Measurements from ENCODE around the gene SLC16A5. TPM values are rescaled to one million over a fixed set of nuclear protein-coding genes. Genes with fewer than 3 reads are reported as not detected.

The SLC16A5 gene, protein sequence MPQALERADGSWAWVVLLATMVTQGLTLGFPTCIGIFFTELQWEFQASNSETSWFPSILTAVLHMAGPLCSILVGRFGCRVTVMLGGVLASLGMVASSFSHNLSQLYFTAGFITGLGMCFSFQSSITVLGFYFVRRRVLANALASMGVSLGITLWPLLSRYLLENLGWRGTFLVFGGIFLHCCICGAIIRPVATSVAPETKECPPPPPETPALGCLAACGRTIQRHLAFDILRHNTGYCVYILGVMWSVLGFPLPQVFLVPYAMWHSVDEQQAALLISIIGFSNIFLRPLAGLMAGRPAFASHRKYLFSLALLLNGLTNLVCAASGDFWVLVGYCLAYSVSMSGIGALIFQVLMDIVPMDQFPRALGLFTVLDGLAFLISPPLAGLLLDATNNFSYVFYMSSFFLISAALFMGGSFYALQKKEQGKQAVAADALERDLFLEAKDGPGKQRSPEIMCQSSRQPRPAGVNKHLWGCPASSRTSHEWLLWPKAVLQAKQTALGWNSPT
- total RNA-seq (2022; extraction: Qiagen RNA extraction): 23.0 to 32.9 TPM (median 30.2 TPM) in 5 replicates

GRCh38 chr17:75087558-75088453 lies at the start of gene SLC16A5:
Gene SLC16A5, plus strand, starts transcription at chr17:75087954. Its CDS starts 5,683 bp downstream, at chr17:75093637.

DNA sequence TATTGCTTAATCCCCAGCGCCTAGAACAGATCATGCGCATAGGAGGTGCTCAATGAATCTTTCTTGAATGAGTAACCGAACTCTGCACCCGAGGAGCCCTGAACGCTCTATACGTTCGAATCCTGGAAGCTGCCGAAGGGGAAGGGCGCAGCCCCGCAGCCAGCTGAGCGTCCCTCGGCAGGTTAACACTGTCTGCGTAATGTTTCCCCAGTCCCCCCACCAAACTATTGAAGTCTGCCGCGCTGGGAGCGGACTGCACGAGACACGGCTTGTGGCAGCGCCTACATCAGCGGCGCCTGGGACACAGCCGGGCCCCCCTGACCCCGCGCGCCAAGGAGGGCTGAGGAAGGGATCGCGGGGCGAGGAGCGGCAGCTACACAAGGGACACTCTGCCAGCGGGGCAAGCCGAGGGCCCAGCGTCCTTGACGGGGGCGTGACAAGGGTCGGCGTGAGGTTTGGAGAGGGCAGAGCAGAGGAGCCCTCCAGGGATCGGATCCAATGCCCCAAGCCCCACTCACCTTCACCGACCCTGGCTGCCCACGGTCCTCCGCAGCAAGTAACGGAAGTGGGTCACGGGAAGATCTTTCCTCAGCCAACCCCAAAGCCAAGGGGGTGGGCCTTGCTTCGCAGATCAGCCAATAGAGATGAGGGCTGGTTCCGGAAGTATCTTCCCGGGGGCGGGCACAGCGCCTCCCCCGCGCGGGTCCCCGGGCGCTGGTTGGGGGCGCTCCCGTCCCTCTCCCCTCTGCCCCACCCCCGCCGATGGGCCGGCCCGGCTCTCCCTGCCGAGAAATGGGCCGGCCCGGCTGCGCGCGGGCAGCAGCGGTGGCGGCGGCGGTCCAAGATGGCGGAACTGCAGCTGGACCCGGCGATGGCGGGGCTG lies 41.1 kb upstream of the SLC16A5 start, which contains the start of the genes ATP5PD and KCTD2:
TSS of gene ATP5PD (minus strand) at position 563 of the 883 bp plus-strand sequence. CDS start 4,319 bp downstream, outside the sequence.
TSS of gene KCTD2 (plus strand) at position 819 of the 883 bp plus-strand sequence. CDS start at position 845, 26 bp downstream.

DNA sequence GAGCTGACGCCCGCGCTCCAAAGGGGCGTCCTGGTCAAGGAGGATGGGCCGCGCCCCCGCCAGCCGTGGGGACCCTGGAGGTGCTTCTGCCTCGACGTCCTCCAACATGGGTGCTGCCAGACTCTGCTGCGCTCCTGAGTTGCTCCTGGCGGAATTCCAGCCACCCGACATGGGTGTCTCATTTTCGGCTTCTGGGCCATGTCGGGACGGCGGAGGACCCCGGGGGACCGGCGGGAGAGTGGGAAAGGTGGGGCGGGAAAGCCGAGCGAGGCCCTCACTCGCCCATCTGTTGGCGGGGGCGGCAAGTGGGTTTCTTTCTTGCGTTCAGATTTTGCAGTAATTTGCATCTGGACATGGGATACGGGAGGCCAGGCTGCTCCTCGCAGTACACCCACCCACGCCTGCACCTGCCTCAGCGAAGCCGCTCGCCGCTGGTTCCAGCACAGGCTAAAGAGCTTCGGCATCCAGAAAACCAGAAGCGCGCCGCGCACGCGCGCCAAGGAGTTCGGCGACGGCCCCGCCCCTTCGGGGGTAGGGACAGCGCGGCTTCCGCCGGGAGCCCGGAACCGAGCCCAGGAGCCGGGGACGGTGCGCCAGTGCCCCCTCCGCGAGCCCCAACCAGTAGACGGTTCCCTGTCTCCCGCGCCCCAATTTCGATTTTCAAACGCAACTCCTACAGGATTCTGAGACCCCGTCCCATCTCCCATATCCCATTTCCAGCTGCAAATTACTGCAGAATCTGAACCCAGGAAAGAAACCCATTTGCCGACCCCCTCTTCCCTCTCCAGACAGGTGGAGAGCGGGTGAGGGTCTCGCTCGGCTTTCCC lies 21.9 kb downstream of the SLC16A5 start, which contains the start of gene ARMC7:
TSS of gene ARMC7 (plus strand) at position 563 of the 827 bp plus-strand sequence. CDS start 320 bp downstream, outside the sequence.

GRCh38 chr17:75131278-75132017 lies 43.7 kb downstream of the SLC16A5 start, which contains the start of gene NT5C:
Gene NT5C, minus strand, starts transcription at chr17:75131742. Its CDS starts 35 bp downstream, at chr17:75131707.

GRCh38 chr17:75154195-75155106 lies 66.7 kb downstream of the SLC16A5 start, which contains the start of gene JPT1:
Gene JPT1, minus strand, starts transcription at chr17:75154512. Its CDS starts 115 bp downstream, at chr17:75154397.

Other genes with a start within 250 kb of the SLC16A5 start
- gene GRIN2C, start 228.1 kb upstream of the SLC16A5 start, total RNA-seq (2022; extraction: Qiagen RNA extraction): 0.11 to 0.43 TPM (median 0.23 TPM) in 5 replicates
- 51.5 to 73.4 TPM (median 61.4 TPM) in 5 replicates for gene FDXR, start 215.0 kb upstream of the SLC16A5 start, total RNA-seq (2022; extraction: Qiagen RNA extraction)
- gene FADS6, start 194.3 kb upstream of the SLC16A5 start, total RNA-seq (2022; extraction: Qiagen RNA extraction): not detected in 5 replicates
- gene USH1G, start 164.7 kb upstream of the SLC16A5 start, total RNA-seq (2022; extraction: Qiagen RNA extraction): 0.06 to 0.13 TPM (median 0.11 TPM) in 5 replicates
- gene OTOP2, start 163.7 kb upstream of the SLC16A5 start, total RNA-seq (2022; extraction: Qiagen RNA extraction): 0.05 to 0.06 TPM in 2 of 5 replicates, not detected in the others
- gene OTOP3, start 152.1 kb upstream of the SLC16A5 start, total RNA-seq (2022; extraction: Qiagen RNA extraction): not detected in 5 replicates
- 13.2 to 20.3 TPM (median 19.5 TPM) in 5 replicates for gene HID1, start 115.2 kb upstream of the SLC16A5 start, total RNA-seq (2022; extraction: Qiagen RNA extraction)
- 72.0 to 93.7 TPM (median 89.5 TPM) in 5 replicates for gene CDR2L, start 100.3 kb upstream of the SLC16A5 start, total RNA-seq (2022; extraction: Qiagen RNA extraction)
- gene MRPL58, start 75.3 kb upstream of the SLC16A5 start, total RNA-seq (2022; extraction: Qiagen RNA extraction): 69.5 to 86.3 TPM (median 76.3 TPM) in 5 replicates
- 481 to 554 TPM (median 491 TPM) in 5 replicates for gene ATP5PD, start 41.0 kb upstream of the SLC16A5 start, total RNA-seq (2022; extraction: Qiagen RNA extraction)
- gene KCTD2, start 40.7 kb upstream of the SLC16A5 start, total RNA-seq (2022; extraction: Qiagen RNA extraction): 30.4 to 32.3 TPM (median 30.9 TPM) in 5 replicates
- gene ARMC7, start 22.0 kb downstream of the SLC16A5 start, total RNA-seq (2022; extraction: Qiagen RNA extraction): 16.2 to 20.4 TPM (median 17.2 TPM) in 5 replicates
- 80.5 to 130 TPM (median 129 TPM) in 5 replicates for gene NT5C, start 43.8 kb downstream of the SLC16A5 start, total RNA-seq (2022; extraction: Qiagen RNA extraction)
- 717 to 784 TPM (median 726 TPM) in 5 replicates for gene JPT1, start 66.6 kb downstream of the SLC16A5 start, total RNA-seq (2022; extraction: Qiagen RNA extraction)
- 311 to 373 TPM (median 352 TPM) in 5 replicates for gene SUMO2, start 95.0 kb downstream of the SLC16A5 start, total RNA-seq (2022; extraction: Qiagen RNA extraction)
- gene NUP85, start 117.7 kb downstream of the SLC16A5 start, total RNA-seq (2022; extraction: Qiagen RNA extraction): 90.5 to 105 TPM (median 96.6 TPM) in 5 replicates
- gene GGA3, start 173.7 kb downstream of the SLC16A5 start, total RNA-seq (2022; extraction: Qiagen RNA extraction): 24.1 to 29.9 TPM (median 26.3 TPM) in 5 replicates
- gene MRPS7, start 173.9 kb downstream of the SLC16A5 start, total RNA-seq (2022; extraction: Qiagen RNA extraction): 155 to 180 TPM (median 169 TPM) in 5 replicates
- 35.3 to 40.6 TPM (median 38.8 TPM) in 5 replicates for gene MIF4GD, start 183.3 kb downstream of the SLC16A5 start, total RNA-seq (2022; extraction: Qiagen RNA extraction)
- gene SLC25A19, start 201.5 kb downstream of the SLC16A5 start, total RNA-seq (2022; extraction: Qiagen RNA extraction): 15.5 to 19.3 TPM (median 17.8 TPM) in 5 replicates

Measured in A549 treated with AZD2906 at 1 μM for 4 hours (cell line).